GM12801 (cell line): ENCODE data around the gene MEF2A.

ENCODE experiments used
- CTCF ChIP-seq: IDR thresholded peaks from one replicate; pipeline ENCODE4 v1.5.1; 2011; ENCODE audit warnings: control low read depth; ENCODE audit not compliant: insufficient read length; ENCODE audit errors: extremely low read depth

The MEF2A gene

GRCh38 chr15:99706557-99707303, 140.9 kb downstream of the MEF2A start:
- no peak for TF ChIP-seq CTCF

GRCh38 chr15:99707473-99708270, 141.9 kb downstream of the MEF2A start:
- TF ChIP-seq CTCF, result no peak

- no peak for TF ChIP-seq CTCF
These were observed 142.8 kb downstream of the MEF2A start for GRCh38 chr15:99708563-99708962.

GRCh38 chr15:99709243-99709986, 143.6 kb downstream of the MEF2A start:
- TF ChIP-seq CTCF, result no peak

- TF ChIP-seq CTCF, result no peak
These were observed 145.8 kb downstream of the MEF2A start for GRCh38 chr15:99711625-99712024.

- TF ChIP-seq CTCF, result no peak
These were observed 146.6 kb downstream of the MEF2A start for GRCh38 chr15:99712415-99712814.

- TF ChIP-seq CTCF, result no peak
These were observed 150.8 kb downstream of the MEF2A start for GRCh38 chr15:99716540-99717095.
